ENCODE data around the gene NIT1. TPM values are rescaled to one million over a fixed set of nuclear protein-coding genes. Genes with fewer than 3 reads are reported as not detected.

The NIT1 gene
- total RNA-seq, 1 experiment from 2014 or later: 65.9 TPM

GRCh38 chr1:161091093-161091492 lies 26.8 kb upstream of the NIT1 start:
- no peak overlapping the region for H3K4me3 ChIP-seq (replicated peaks in 1 of 2; ENCODE audit: low read depth in 1 of 2, low read length in 2 of 2)
- H3K36me3 ChIP-seq (ENCODE audit: control insufficient read depth in 1 of 2, insufficient read depth in 2 of 2, low read length in 2 of 2): no peaks in the 10 kb centered on the region
- TF ChIP-seq ZNF274 (IDR thresholded peaks at IDR 0.05; ENCODE audit: low read depth, low read length): no peak
- no peak for TF ChIP-seq SRF (IDR thresholded peaks at IDR 0.05; ENCODE audit: low read depth)
- TF ChIP-seq ATF3 (IDR thresholded peaks at IDR 0.05): no peak
- TF ChIP-seq POLR2A (IDR thresholded peaks at IDR 0.05; ENCODE audit: borderline replicate concordance, extremely low read depth, insufficient read depth, insufficient read length): no peak
- TF ChIP-seq YY1 (IDR thresholded peaks at IDR 0.05; ENCODE audit: extremely low read depth, insufficient replicate concordance, low read depth, low read length): no peak
- TF ChIP-seq CTCF (IDR thresholded peaks at IDR 0.05 in 2 of 3, conservative IDR thresholded peaks at IDR 0.05 in 1 of 3; ENCODE audit: borderline replicate concordance in 1 of 3, insufficient read depth in 1 of 3, low read depth in 2 of 3, low read length in 2 of 3): no peak
- TF ChIP-seq CEBPB (IDR thresholded peaks at IDR 0.05; ENCODE audit: low read depth): no peak
- TF ChIP-seq TCF7L2 (IDR thresholded peaks at IDR 0.05; ENCODE audit: borderline replicate concordance, extremely low read depth, insufficient read depth, insufficient read length): no peak
- TF ChIP-seq MAX (IDR thresholded peaks at IDR 0.05): no peak
- TF ChIP-seq JUND (IDR thresholded peaks at IDR 0.05): no peak
- TF ChIP-seq EZH2 (IDR thresholded peaks at IDR 0.05): no peak
- TF ChIP-seq ZFX (IDR thresholded peaks at IDR 0.05): no peak
- TF ChIP-seq FOSL1 (IDR thresholded peaks at IDR 0.05; ENCODE audit: low read depth): no peak
- TF ChIP-seq RAD21 (IDR thresholded peaks at IDR 0.05; ENCODE audit: low read depth): no peak
- no peak for TF ChIP-seq REST (IDR thresholded peaks at IDR 0.05; ENCODE audit: low read depth)
- TF ChIP-seq EZH2phosphoT487 (IDR thresholded peaks at IDR 0.05; ENCODE audit: borderline replicate concordance): no peak
- no peak for TF ChIP-seq POLR2AphosphoS5 (IDR thresholded peaks at IDR 0.05; ENCODE audit: low read depth, low read length)
- TF ChIP-seq SIN3A (IDR thresholded peaks at IDR 0.05; ENCODE audit: low read depth): no peak
- no peak overlapping the region for H3K27ac ChIP-seq (ENCODE audit: low read depth, low read length)
- H3K79me2 ChIP-seq (ENCODE audit: insufficient read depth, low read length): no peaks in the 10 kb centered on the region
- ATAC-seq (no peak), DNase-seq (ENCODE audit: low read depth, low spot score) (no peak)
- ChIA-PET CTCF (no interaction called here), RAD21 (ENCODE audit: low non-redundant PET in 1 of 2, low total read pairs in 2 of 2, uncharacterized antibody in 2 of 2, unreplicated experiment in 2 of 2) (no interaction called here), POLR2A (no interaction called here)
- peaks cover 11 to 63% of the 10 kb centered on the region in 2 experiments for H3K4me1 ChIP-seq (ENCODE audit: control insufficient read depth in 1 of 2, insufficient read depth in 2 of 2, low read length in 2 of 2)
- no peaks in the 10 kb centered on the region for H3K9me2 ChIP-seq (ENCODE audit: insufficient read depth)
- H3K9me3 ChIP-seq (ENCODE audit: control insufficient read depth in 1 of 2, insufficient read depth in 1 of 2, low read depth in 1 of 2, low read length in 2 of 2): no peaks in the 10 kb centered on the region
- intact Hi-C loops (cut with micrococcal nuclease): no loop called here
- no peaks in the 10 kb centered on the region for H3K27me3 ChIP-seq (ENCODE audit: insufficient read depth, low read length)
- BruUV-seq (replicated peaks): no TSS peak
- no peak overlapping the region for H3K9ac ChIP-seq (ENCODE audit: low read length)
- H4K20me1 ChIP-seq (ENCODE audit: insufficient read depth): no peaks in the 10 kb centered on the region
- no peak overlapping the region for H3K4me2 ChIP-seq (ENCODE audit: low read length)
- no peak overlapping the region for H2AFZ ChIP-seq (ENCODE audit: low read depth, low read length, poor library complexity, severe bottlenecking)

Data from HCT116 (cell line).